HG03442 (cell line): ENCODE measurements around the gene SPINK13.
"Not testable (repeated sequence)": the region's sequence is repeated elsewhere in the genome, so short reads cannot be mapped to it uniquely, and the experiment has no call there.

Experiments
- ATAC-seq: cut with Tn5 transposase; IDR thresholded peaks from one replicate; pipeline ENCODE4 v1.9.1; 2021; ENCODE audit warnings: mild to moderate bottlenecking, moderate library complexity; ENCODE audit not compliant: unreplicated experiment

The SPINK13 gene

GRCh38 chr5:148311484-148311883, 42.9 kb downstream of the SPINK13 start:
- ATAC-seq: no peak

- no peak for ATAC-seq
Measured at GRCh38 chr5:148312153-148312552, 43.6 kb downstream of the SPINK13 start, which contains the start of gene SPINK7. TSS of gene SPINK7 (plus strand) at chr5:148312423. CDS start at chr5:148312484, 61 bp downstream.

GRCh38 chr5:148314187-148314586, 45.6 kb downstream of the SPINK13 start:
- no peak for ATAC-seq

GRCh38 chr5:148314731-148315130, 46.1 kb downstream of the SPINK13 start:
- no peak for ATAC-seq

- ATAC-seq: not testable (repeated sequence)
Measured at GRCh38 chr5:148320011-148320963, 51.7 kb downstream of the SPINK13 start.

GRCh38 chr5:148333262-148333849, 64.8 kb downstream of the SPINK13 start:
- ATAC-seq: no peak

GRCh38 chr5:148335259-148335658, 66.7 kb downstream of the SPINK13 start, which contains the start of gene SPINK9:
TSS of gene SPINK9 (plus strand) at chr5:148335559. CDS start at chr5:148335614, 55 bp downstream.
- ATAC-seq: no peak
